ENCODE measurements around the gene HK2.

Gene HK2

DNA sequence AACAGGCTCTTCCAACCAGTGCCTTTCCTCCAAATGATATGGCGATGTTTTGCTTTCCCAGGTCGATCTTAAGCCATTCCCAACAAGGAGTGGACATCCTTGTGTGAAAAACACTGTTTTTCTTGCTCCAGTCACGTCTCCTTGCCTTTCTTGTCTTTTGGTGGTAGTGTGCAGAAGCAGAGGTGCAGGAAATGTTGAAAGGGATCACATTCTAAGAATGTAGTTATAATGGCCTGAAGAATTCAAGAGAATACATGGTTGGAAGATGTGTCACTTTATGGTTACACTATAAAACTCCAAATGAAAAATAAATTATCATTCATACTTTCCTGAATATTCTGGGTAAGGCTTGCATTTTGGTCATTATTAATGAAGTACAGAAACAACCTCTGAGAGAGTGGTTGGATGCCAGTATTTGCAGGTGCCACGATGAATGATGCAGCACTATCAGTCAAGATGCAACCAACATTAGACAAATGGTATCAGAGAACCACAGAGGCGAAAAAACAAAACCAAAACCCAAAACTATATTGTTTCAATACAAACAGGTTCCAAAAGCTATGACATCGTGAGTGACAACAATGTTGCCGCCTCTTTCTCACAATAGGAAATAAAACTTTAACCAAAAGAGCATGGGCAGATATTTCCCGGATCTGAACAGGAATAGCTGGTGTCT is 97.0 kb downstream of the HK2 start:
- H3K9ac ChIP-seq (ENCODE audit: low read length) = no peak overlapping the region

DNA sequence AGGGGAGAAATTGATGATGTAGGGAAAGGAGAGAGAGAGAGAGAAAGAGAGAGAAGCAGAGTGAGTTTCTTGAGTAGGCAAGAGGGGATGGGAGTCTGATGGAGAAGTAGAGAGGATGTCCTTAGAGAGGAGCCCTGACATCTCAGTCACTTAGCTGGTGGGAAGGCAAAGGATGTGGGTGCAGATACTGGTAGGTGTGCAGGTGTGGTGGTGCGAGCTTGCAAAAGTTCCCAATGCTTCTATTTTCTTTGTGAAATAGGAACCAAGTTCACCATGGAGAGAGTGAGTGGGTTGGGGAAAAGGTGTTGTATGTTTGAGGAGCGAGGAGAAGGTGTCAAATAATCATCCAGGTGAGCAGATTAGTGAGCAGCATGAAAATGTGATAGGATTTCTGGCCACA is 98.0 kb downstream of the HK2 start:
- Histone ChIP-seq H2AFZ (ENCODE audit: low read depth, low read length) (no peak overlapping the region), H3K79me1 (replicated peaks; ENCODE audit: low read length, poor library complexity, severe bottlenecking) (no peaks in the 10 kb centered on the region), H4K8ac (ENCODE audit: low read length) (no peak overlapping the region), H3K27me3 (ENCODE audit: control insufficient read depth in 1 of 2, insufficient read depth in 1 of 2, low read length in 2 of 2) (peaks cover 6 to 9% of the 10 kb centered on the region in 2 experiments), H2BK12ac (ENCODE audit: low read length in 2 of 2) (no peak overlapping the region), H3K27ac (ENCODE audit: low read length, poor library complexity, severe bottlenecking) (no peak overlapping the region), H3K9ac (ENCODE audit: low read length) (no peak overlapping the region), H3K4me1 (ENCODE audit: control insufficient read depth, insufficient read depth, low read depth, low read length) (no peaks in the 10 kb centered on the region), H3K4ac (ENCODE audit: low read depth in 1 of 2, low read length in 2 of 2) (no peak overlapping the region), H3K4me2 (ENCODE audit: low read length, poor library complexity, severe bottlenecking) (no peak overlapping the region), H3K36me3 (ENCODE audit: control insufficient read depth in 1 of 2, insufficient read depth in 2 of 2, low read depth in 1 of 2, low read length in 2 of 2) (no peaks in the 10 kb centered on the region), H2BK5ac (ENCODE audit: low read depth, low read length, poor library complexity, severe bottlenecking) (no peak overlapping the region), H4K91ac (ENCODE audit: low read length) (no peak overlapping the region), H3K14ac (ENCODE audit: low read length in 2 of 2) (no peak overlapping the region), H3K4me3 (ENCODE audit: insufficient read depth in 1 of 2, low read depth in 1 of 2, low read length in 2 of 2) (no peak overlapping the region), H3K18ac (ENCODE audit: low read depth in 1 of 2, low read length in 2 of 2) (no peak overlapping the region), H3K23ac (ENCODE audit: low read length in 2 of 2) (no peak overlapping the region), H3K9me3 (ENCODE audit: control insufficient read depth, low read length) (no peaks in the 10 kb centered on the region), H2AK5ac (ENCODE audit: low read length, severe bottlenecking) (no peak overlapping the region), H2BK15ac (ENCODE audit: low read depth, poor library complexity, severe bottlenecking) (no peak overlapping the region), H2BK120ac (ENCODE audit: low read depth, low read length) (no peak overlapping the region)
- 79% methylated on average over 2 of the region's 2 CpGs for WGBS
- DNase-seq = no peak

More for the DNA sequence above, 97.0 kb downstream of the HK2 start:
- Histone ChIP-seq H4K91ac (ENCODE audit: low read length) (no peak overlapping the region), H3K9me3 (ENCODE audit: control insufficient read depth, low read length) (no peaks in the 10 kb centered on the region), H3K4me2 (ENCODE audit: low read length, poor library complexity, severe bottlenecking) (no peak overlapping the region), H3K14ac (ENCODE audit: low read length in 2 of 2) (no peak overlapping the region), H3K4me3 (ENCODE audit: insufficient read depth in 1 of 2, low read depth in 1 of 2, low read length in 2 of 2) (no peak overlapping the region), H3K18ac (ENCODE audit: low read depth in 1 of 2, low read length in 2 of 2) (no peak overlapping the region), H3K79me1 (replicated peaks; ENCODE audit: low read length, poor library complexity, severe bottlenecking) (no peaks in the 10 kb centered on the region), H3K23ac (ENCODE audit: low read length in 2 of 2) (no peak overlapping the region), H3K27me3 (ENCODE audit: control insufficient read depth in 1 of 2, insufficient read depth in 1 of 2, low read length in 2 of 2) (peaks cover 6 to 9% of the 10 kb centered on the region in 2 experiments), H3K27ac (ENCODE audit: low read length, poor library complexity, severe bottlenecking) (no peak overlapping the region), H4K8ac (ENCODE audit: low read length) (no peak overlapping the region), H2BK15ac (ENCODE audit: low read depth, poor library complexity, severe bottlenecking) (no peak overlapping the region), H3K4ac (ENCODE audit: low read depth in 1 of 2, low read length in 2 of 2) (no peak overlapping the region), H2BK5ac (ENCODE audit: low read depth, low read length, poor library complexity, severe bottlenecking) (no peak overlapping the region), H2AFZ (ENCODE audit: low read depth, low read length) (no peak overlapping the region), H2BK12ac (ENCODE audit: low read length in 2 of 2) (no peak overlapping the region), H3K4me1 (ENCODE audit: control insufficient read depth, insufficient read depth, low read depth, low read length) (no peaks in the 10 kb centered on the region), H3K36me3 (ENCODE audit: control insufficient read depth in 1 of 2, insufficient read depth in 2 of 2, low read depth in 1 of 2, low read length in 2 of 2) (no peaks in the 10 kb centered on the region), H2AK5ac (ENCODE audit: low read length, severe bottlenecking) (no peak overlapping the region), H2BK120ac (ENCODE audit: low read depth, low read length) (no peak overlapping the region)
- WGBS = 78% methylated on average over 7 of the region's 8 CpGs
- DNase-seq = no peak

DNA sequence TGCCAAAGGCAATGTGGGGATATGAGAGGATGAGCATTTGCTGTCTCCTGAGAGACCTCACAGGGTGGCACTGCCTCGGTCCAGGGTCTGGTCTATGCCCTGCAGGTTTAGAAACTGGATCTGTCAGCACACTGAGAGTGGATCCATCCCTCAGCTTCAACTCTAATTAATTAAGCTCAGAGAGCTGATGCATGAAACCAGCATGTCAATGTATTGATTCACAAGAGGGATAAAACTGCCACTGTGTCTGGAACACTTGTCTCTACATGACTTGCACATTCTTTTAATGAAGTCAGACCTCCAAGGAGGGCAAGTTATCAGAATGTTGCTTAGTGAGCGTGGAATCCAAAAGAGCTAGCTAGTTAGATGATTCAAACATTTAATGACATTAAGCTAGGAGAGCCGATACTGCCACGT is 102.1 kb downstream of the HK2 start:
- 89% methylated on average over 4 of the region's 4 CpGs for WGBS
- H3K4ac ChIP-seq (ENCODE audit: low read depth in 1 of 2, low read length in 2 of 2) = no peak overlapping the region
- H4K8ac ChIP-seq (ENCODE audit: low read length) = no peak overlapping the region
- H3K9ac ChIP-seq (ENCODE audit: low read length) = no peak overlapping the region
- H2BK12ac ChIP-seq (ENCODE audit: low read length in 2 of 2) = no peak overlapping the region
- H2BK5ac ChIP-seq (ENCODE audit: low read depth, low read length, poor library complexity, severe bottlenecking) = no peak overlapping the region
- H4K91ac ChIP-seq (ENCODE audit: low read length) = no peak overlapping the region
- no peak overlapping the region for H2AK5ac ChIP-seq (ENCODE audit: low read length, severe bottlenecking)
- H3K27ac ChIP-seq (ENCODE audit: low read length, poor library complexity, severe bottlenecking) = no peak overlapping the region
- H2AFZ ChIP-seq (ENCODE audit: low read depth, low read length) = no peak overlapping the region
- H3K18ac ChIP-seq (ENCODE audit: low read depth in 1 of 2, low read length in 2 of 2) = no peak overlapping the region
- no peak overlapping the region for H3K23ac ChIP-seq (ENCODE audit: low read length in 2 of 2)
- no peak overlapping the region for H3K4me2 ChIP-seq (ENCODE audit: low read length, poor library complexity, severe bottlenecking)
- no peaks in the 10 kb centered on the region for H3K79me1 ChIP-seq (replicated peaks; ENCODE audit: low read length, poor library complexity, severe bottlenecking)
- H2BK15ac ChIP-seq (ENCODE audit: low read depth, poor library complexity, severe bottlenecking) = no peak overlapping the region
- H3K4me3 ChIP-seq (ENCODE audit: insufficient read depth in 1 of 2, low read depth in 1 of 2, low read length in 2 of 2) = no peak overlapping the region
- H2BK120ac ChIP-seq (ENCODE audit: low read depth, low read length) = no peak overlapping the region
- no peaks in the 10 kb centered on the region for H3K9me3 ChIP-seq (ENCODE audit: control insufficient read depth, low read length)
- H3K27me3 ChIP-seq (ENCODE audit: control insufficient read depth in 1 of 2, insufficient read depth in 1 of 2, low read length in 2 of 2) = peaks cover 0 to 5% of the 10 kb centered on the region in 2 experiments
- no peaks in the 10 kb centered on the region for H3K4me1 ChIP-seq (ENCODE audit: control insufficient read depth, insufficient read depth, low read depth, low read length)
- no peak for DNase-seq
- H3K36me3 ChIP-seq (ENCODE audit: control insufficient read depth in 1 of 2, insufficient read depth in 2 of 2, low read depth in 1 of 2, low read length in 2 of 2) = no peaks in the 10 kb centered on the region
- no peak overlapping the region for H3K14ac ChIP-seq (ENCODE audit: low read length in 2 of 2)

DNA sequence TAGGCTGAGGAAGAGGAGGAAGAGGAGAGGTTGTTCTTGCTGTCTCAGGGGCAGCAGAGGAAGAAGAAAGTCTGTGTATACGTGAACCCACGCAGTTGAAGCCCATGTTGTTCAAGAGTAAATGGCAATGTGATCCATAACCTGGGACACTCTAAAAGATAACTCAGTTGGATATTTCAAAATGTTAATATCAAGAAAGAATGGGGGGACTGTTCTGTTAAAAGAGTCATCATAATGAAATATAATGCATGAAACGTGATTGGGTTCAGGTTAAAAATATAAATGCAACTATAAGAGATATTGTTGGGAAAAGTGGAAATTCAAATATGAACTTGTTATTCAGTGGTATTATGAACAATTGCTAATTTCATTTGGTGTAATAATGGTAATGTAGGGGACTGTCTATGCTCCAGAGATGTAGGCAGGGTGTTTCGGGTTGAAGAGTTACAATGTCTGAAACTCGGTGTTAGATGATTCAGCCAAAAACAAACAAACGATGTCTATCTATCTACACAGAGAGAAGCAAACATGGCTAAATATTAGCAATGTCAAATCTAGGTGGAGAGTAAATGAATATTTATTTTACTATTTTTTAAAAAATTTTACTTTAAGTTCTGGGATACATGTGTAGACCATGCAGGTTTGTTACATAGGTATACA is 103.4 kb downstream of the HK2 start:
- no peaks in the 10 kb centered on the region for H3K36me3 ChIP-seq (ENCODE audit: control insufficient read depth in 1 of 2, insufficient read depth in 2 of 2, low read depth in 1 of 2, low read length in 2 of 2)
- H2BK15ac ChIP-seq (ENCODE audit: low read depth, poor library complexity, severe bottlenecking) = no peak overlapping the region
- no peaks in the 10 kb centered on the region for H3K9me3 ChIP-seq (ENCODE audit: control insufficient read depth, low read length)
- no peak overlapping the region for H2BK120ac ChIP-seq (ENCODE audit: low read depth, low read length)
- no peak overlapping the region for H3K27ac ChIP-seq (ENCODE audit: low read length, poor library complexity, severe bottlenecking)
- H3K79me1 ChIP-seq (replicated peaks; ENCODE audit: low read length, poor library complexity, severe bottlenecking) = no peaks in the 10 kb centered on the region
- H2AK5ac ChIP-seq (ENCODE audit: low read length, severe bottlenecking) = no peak overlapping the region
- H4K91ac ChIP-seq (ENCODE audit: low read length) = no peak overlapping the region
- H3K9ac ChIP-seq (ENCODE audit: low read length) = no peak overlapping the region
- no peak overlapping the region for H3K23ac ChIP-seq (ENCODE audit: low read length in 2 of 2)
- no peak overlapping the region for H4K8ac ChIP-seq (ENCODE audit: low read length)
- no peak overlapping the region for H2AFZ ChIP-seq (ENCODE audit: low read depth, low read length)
- no peak overlapping the region for H3K18ac ChIP-seq (ENCODE audit: low read depth in 1 of 2, low read length in 2 of 2)
- H2BK12ac ChIP-seq (ENCODE audit: low read length in 2 of 2) = no peak overlapping the region
- no peak for DNase-seq
- 88% methylated on average over 6 of the region's 6 CpGs for WGBS
- H3K4ac ChIP-seq (ENCODE audit: low read depth in 1 of 2, low read length in 2 of 2) = no peak overlapping the region
- no peaks in the 10 kb centered on the region for H3K4me1 ChIP-seq (ENCODE audit: control insufficient read depth, insufficient read depth, low read depth, low read length)
- peaks cover 0 to 5% of the 10 kb centered on the region in 2 experiments for H3K27me3 ChIP-seq (ENCODE audit: control insufficient read depth in 1 of 2, insufficient read depth in 1 of 2, low read length in 2 of 2)
- H3K4me2 ChIP-seq (ENCODE audit: low read length, poor library complexity, severe bottlenecking) = no peak overlapping the region
- no peak overlapping the region for H2BK5ac ChIP-seq (ENCODE audit: low read depth, low read length, poor library complexity, severe bottlenecking)
- no peak overlapping the region for H3K4me3 ChIP-seq (ENCODE audit: insufficient read depth in 1 of 2, low read depth in 1 of 2, low read length in 2 of 2)
- H3K14ac ChIP-seq (ENCODE audit: low read length in 2 of 2) = no peak overlapping the region
